ENCODE results near the gene RTEL1.

The RTEL1 gene

GRCh38 chr20:63633732-63634131, 24.4 kb upstream of the RTEL1 start (continued):
- TF ChIP-seq CREB5 (CRISPR knock-in tag; IDR thresholded peaks at IDR 0.05; ENCODE audit: low read depth) (no peak), ZFP30 (CRISPR knock-in tag; IDR thresholded peaks at IDR 0.05) (no peak), OSR1 (CRISPR knock-in tag; IDR thresholded peaks at IDR 0.05) (no peak)

DNA sequence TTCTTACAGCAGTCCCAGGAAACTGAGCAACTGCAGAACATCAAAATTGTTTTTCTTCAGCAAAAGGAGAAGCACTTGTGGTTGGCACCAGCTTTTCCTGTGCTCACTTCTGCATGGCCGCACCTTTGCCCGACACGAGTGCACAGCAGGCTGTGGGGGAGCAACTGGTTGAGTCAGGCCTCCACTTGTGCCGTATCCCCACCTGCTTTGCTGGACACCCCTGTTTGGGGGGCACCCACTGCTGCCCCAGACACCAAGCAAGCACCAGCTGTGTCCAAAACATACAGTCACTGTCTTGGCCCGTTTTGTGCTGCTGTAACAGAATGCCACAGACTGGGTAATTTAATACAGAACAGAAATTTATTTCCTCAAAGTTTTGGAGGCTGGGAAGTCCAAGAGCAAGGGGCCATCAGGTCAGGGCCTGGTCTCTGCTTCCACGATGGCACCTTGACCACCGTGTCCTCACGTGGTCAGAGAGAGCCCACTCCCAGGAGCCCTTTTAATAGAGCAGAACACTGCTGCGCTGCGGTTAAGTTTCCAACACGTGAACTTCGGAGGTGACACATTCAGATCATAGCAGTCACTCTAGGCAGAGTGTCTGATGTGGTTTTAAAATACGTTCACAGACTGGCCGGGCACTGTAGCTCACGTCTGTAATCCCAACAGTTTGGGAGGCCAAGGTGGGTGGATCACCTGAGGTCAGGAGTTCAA, 22.5 kb upstream of the RTEL1 start:
- no peak for ATAC-seq
- TF ChIP-seq SNAI2 (CRISPR knock-in tag; IDR thresholded peaks at IDR 0.05) (no peak), CREB5 (CRISPR knock-in tag; IDR thresholded peaks at IDR 0.05; ENCODE audit: low read depth) (no peak), ZNF70 (CRISPR knock-in tag; IDR thresholded peaks at IDR 0.05) (no peak), BACH2 (CRISPR knock-in tag; IDR thresholded peaks at IDR 0.05; ENCODE audit: borderline replicate concordance) (no peak), ISL1 (CRISPR knock-in tag; IDR thresholded peaks at IDR 0.05) (no peak), PATZ1 (CRISPR knock-in tag; IDR thresholded peaks at IDR 0.05; ENCODE audit: borderline replicate concordance) (no peak), TCF4 (CRISPR knock-in tag; IDR thresholded peaks at IDR 0.05; ENCODE audit: borderline replicate concordance) (no peak), ZFP30 (CRISPR knock-in tag; IDR thresholded peaks at IDR 0.05) (no peak), ARNTL (CRISPR knock-in tag; IDR thresholded peaks at IDR 0.05; ENCODE audit: borderline replicate concordance, low read depth) (no peak), ZNF565 (CRISPR knock-in tag; conservative IDR thresholded peaks at IDR 0.05; ENCODE audit: low read depth) (no peak), RARB (CRISPR knock-in tag; IDR thresholded peaks at IDR 0.05) (no peak), TSHZ2 (CRISPR knock-in tag; IDR thresholded peaks at IDR 0.05) (no peak), CSDC2 (CRISPR knock-in tag; IDR thresholded peaks at IDR 0.05) (no peak), TOX (CRISPR knock-in tag; IDR thresholded peaks at IDR 0.05; ENCODE audit: borderline replicate concordance) (no peak), GLIS3 (CRISPR knock-in tag; IDR thresholded peaks at IDR 0.05) (no peak), PPARA (CRISPR knock-in tag; IDR thresholded peaks at IDR 0.05; ENCODE audit: borderline replicate concordance) (no peak)

- TF ChIP-seq GLIS3 (CRISPR knock-in tag; IDR thresholded peaks at IDR 0.05) (no peak), ZC3H10 (CRISPR knock-in tag; IDR thresholded peaks at IDR 0.05) (no peak), OSR1 (CRISPR knock-in tag; IDR thresholded peaks at IDR 0.05) (no peak), TSHZ2 (CRISPR knock-in tag; IDR thresholded peaks at IDR 0.05) (no peak), ZNF565 (CRISPR knock-in tag; conservative IDR thresholded peaks at IDR 0.05; ENCODE audit: low read depth) (no peak), POU6F1 (CRISPR knock-in tag; IDR thresholded peaks at IDR 0.05; ENCODE audit: borderline replicate concordance, low read depth) (no peak), ZFP3 (CRISPR knock-in tag; IDR thresholded peaks at IDR 0.05) (no peak), TOX (CRISPR knock-in tag; IDR thresholded peaks at IDR 0.05; ENCODE audit: borderline replicate concordance) (no peak)
- no peak for ATAC-seq
These were observed 21.1 kb upstream of the RTEL1 start for GRCh38 chr20:63636752-63637628.

All from SK-N-SH treated with all-trans-retinoic acid at 6 μM for 48 hours (cell line).